HepG2 (cell line): ENCODE results near the gene ASTN2. TPM values are rescaled to one million over a fixed set of nuclear protein-coding genes. Genes with fewer than 3 reads are reported as not detected.

Experiments used
- AKNA ChIP-seq: sonication (generic); formaldehyde crosslinking; IDR thresholded peaks from 2 replicates; pipeline ENCODE4 v1.4.0; 2020; ENCODE audit warnings: missing genetic modification reagents, borderline replicate concordance
- CREM ChIP-seq, 2 experiments: sonication (generic) in 1 of 2; formaldehyde crosslinking in 1 of 2; IDR thresholded peaks; 2 replicates each; pipeline versions ENCODE4 v1.4.0 to v1.6.1; 2016 to 2020; ENCODE audit warnings: antibody characterized with exemption in 1 of 2, mild to moderate bottlenecking in 1 of 2, missing genetic modification reagents in 1 of 2
- DBP ChIP-seq: sonication (generic); formaldehyde crosslinking; IDR thresholded peaks from 2 replicates; pipeline ENCODE4 v1.4.0; 2020; ENCODE audit warnings: missing genetic modification reagents; ENCODE audit errors: not compliant biosample characterization
- ETV5 ChIP-seq: IDR thresholded peaks from 2 replicates; pipeline ENCODE4 v1.6.1; 2018; ENCODE audit warnings: missing biosample characterization, missing genetic modification reagents, inconsistent platforms, borderline replicate concordance
- EZH2 ChIP-seq: conservative IDR thresholded peaks from 2 replicates; pipeline ENCODE4 v1.6.1; 2012; ENCODE audit warnings: mild to moderate bottlenecking, low read depth, low read length, moderate library complexity
- FLYWCH1 ChIP-seq: sonication (generic); formaldehyde crosslinking; IDR thresholded peaks from 2 replicates; pipeline ENCODE4 v1.8.1; 2023; ENCODE audit warnings: mild to moderate bottlenecking, missing genetic modification reagents
- GFI1 ChIP-seq: sonication (generic); formaldehyde crosslinking; IDR thresholded peaks from 2 replicates; pipeline ENCODE4 v1.5.0; 2020; ENCODE audit warnings: missing genetic modification reagents, mild to moderate bottlenecking, borderline replicate concordance
- HINFP ChIP-seq: sonication (generic); formaldehyde crosslinking; IDR thresholded peaks from 2 replicates; pipeline ENCODE4 v1.4.0; 2020; ENCODE audit warnings: low read depth, mild to moderate bottlenecking, missing genetic modification reagents
- KDM6A ChIP-seq: IDR thresholded peaks from 2 replicates; pipeline ENCODE4 v1.6.1; 2016; ENCODE audit warnings: low read depth
- SRSF1 ChIP-seq: fragments of 200-400 bp; formaldehyde crosslinking; optimal IDR thresholded peaks from 2 replicates; pipeline ENCODE3; 2017; ENCODE audit warnings: mild to moderate bottlenecking, low read depth, low read length, moderate library complexity
- TCF7L2 ChIP-seq: IDR thresholded peaks from 2 replicates; pipeline ENCODE4 v1.6.1; 2011; ENCODE audit warnings: mild to moderate bottlenecking, low read depth, low read length, moderate library complexity
- ZBTB3 ChIP-seq: sonication (generic); formaldehyde crosslinking; IDR thresholded peaks from 2 replicates; pipeline ENCODE4 v1.4.0; 2020; ENCODE audit warnings: low read depth, mild to moderate bottlenecking, moderate library complexity, missing genetic modification reagents, borderline replicate concordance
- ZNF549 ChIP-seq: sonication (generic); formaldehyde crosslinking; IDR thresholded peaks from 2 replicates; pipeline ENCODE4 v1.5.0; 2020; ENCODE audit warnings: missing genetic modification reagents
- ZNF670 ChIP-seq: sonication (generic); formaldehyde crosslinking; IDR thresholded peaks from 2 replicates; pipeline ENCODE4 v1.8.0; 2022; ENCODE audit warnings: mild to moderate bottlenecking, missing genetic modification reagents, borderline replicate concordance
- ZNF687 ChIP-seq: sonication (generic); formaldehyde crosslinking; IDR thresholded peaks from 2 replicates; pipeline ENCODE4 v1.5.1; 2020; ENCODE audit warnings: mild to moderate bottlenecking, missing genetic modification reagents, moderate library complexity
- polyA plus RNA-seq, 8 experiments: library from polyadenylated mRNA; depleted of rRNA in 3 of 8; stranded (reverse) in 7 of 8; unstranded in 1 of 8; fragments of >200 nt; fragmentation: Illumina TruSeq in 4 of 8; extraction: Trizol in 4 of 8; gene quantifications; 2 replicates each; pipeline versions ENCODE4 v1.2.1 to v1.2.3, GENCODE V29; 2011 to 2016; ENCODE audit warnings: low read depth in 4 of 8, missing spikeins in 1 of 8, mixed read lengths in 1 of 8; ENCODE audit not compliant: insufficient read depth in 1 of 8
- total RNA-seq, 5 experiments: library from RNA; depleted of rRNA; stranded (reverse); fragments of >200 nt; fragmentation: Illumina TruSeq; extraction: Trizol; gene quantifications; 2 replicates each; pipeline ENCODE4 v1.2.3, GENCODE V29; 2016; ENCODE audit warnings: low read depth in 1 of 5
- TF ChIP-seq, protein P1 (sequence below): sonication (generic); formaldehyde crosslinking; IDR thresholded peaks from 2 replicates; pipeline ENCODE4 v1.9.0; 2021; ENCODE audit warnings: missing genetic modification reagents, mild to moderate bottlenecking, borderline replicate concordance

Gene ASTN2
- total and polyA plus RNA-seq, 2 of the 13 experiments (the other 11 are each of a cell fraction or from before 2014, with no cell fraction given): 5.2 to 13.5 TPM

DNA sequence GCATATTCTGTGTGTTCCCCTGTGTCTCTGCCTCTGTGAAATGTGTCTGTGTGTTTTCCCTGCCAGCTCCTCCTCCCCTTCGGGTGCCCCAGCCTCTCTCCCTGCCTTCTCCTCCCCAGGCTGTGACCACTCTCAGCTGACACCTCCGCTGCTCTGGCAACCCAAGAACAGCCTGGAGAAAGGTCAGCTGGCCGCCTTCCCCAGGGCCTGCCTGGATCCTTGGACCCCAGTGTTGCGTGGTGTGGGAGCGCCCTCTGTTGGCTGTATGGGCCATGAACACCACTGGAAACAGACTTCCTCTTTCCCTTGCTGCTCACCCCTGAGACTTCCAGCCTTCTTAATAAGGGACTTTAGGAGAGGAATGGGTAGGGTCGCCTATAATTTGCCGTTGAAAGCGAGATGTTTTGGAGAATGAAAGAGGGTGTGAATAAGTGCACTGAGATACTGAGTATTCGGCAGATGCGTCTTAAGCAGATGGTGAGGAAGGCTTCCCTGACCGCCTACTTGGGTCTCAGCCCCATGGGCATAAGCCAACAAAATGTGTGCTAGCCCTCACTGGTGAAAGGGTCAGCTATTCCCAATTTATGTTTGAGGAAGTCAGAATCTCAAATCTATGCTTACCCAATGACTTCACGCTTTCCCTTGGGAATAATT is 842.6 kb downstream of the ASTN2 start (continued):
- TF ChIP-seq AKNA (CRISPR knock-in tag) (no peak), CREM (IDR thresholded peaks at IDR 0.05) (no peak), CREM (CRISPR knock-in tag; IDR thresholded peaks at IDR 0.05) (no peak), EZH2 (no peak), ZNF687 (CRISPR knock-in tag) (peak; percentile 62), FLYWCH1 (CRISPR knock-in tag) (no peak), KDM6A (CRISPR knock-in tag) (no peak), ZNF670 (CRISPR knock-in tag) (no peak), ZNF549 (CRISPR knock-in tag) (no peak), ZBTB3 (no peak), GFI1 (CRISPR knock-in tag) (no peak), SRSF1 (no peak), ETV5 (CRISPR knock-in tag) (peak; percentile 40; the same call in 1 of the 2 replicates), DBP (no peak), TCF7L2 (no peak), HINFP (CRISPR knock-in tag) (0 out of 2 replicates have a peak, but pooled peaks have one; percentile 36)
- TF ChIP-seq, protein P1, sequence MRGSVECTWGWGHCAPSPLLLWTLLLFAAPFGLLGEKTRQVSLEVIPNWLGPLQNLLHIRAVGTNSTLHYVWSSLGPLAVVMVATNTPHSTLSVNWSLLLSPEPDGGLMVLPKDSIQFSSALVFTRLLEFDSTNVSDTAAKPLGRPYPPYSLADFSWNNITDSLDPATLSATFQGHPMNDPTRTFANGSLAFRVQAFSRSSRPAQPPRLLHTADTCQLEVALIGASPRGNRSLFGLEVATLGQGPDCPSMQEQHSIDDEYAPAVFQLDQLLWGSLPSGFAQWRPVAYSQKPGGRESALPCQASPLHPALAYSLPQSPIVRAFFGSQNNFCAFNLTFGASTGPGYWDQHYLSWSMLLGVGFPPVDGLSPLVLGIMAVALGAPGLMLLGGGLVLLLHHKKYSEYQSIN (CRISPR knock-in tag): no peak
